NCI-H128 (cell line): Measurements from ENCODE around the gene METRNL.
"Not testable (repeated sequence)": the region's sequence is repeated elsewhere in the genome, so short reads cannot be mapped to it uniquely, and the experiment has no call there.

ENCODE experiments used
- DNase-seq: peaks from one replicate; lab custom pipeline; 2025; ENCODE audit not compliant: unreplicated experiment; lab: John Stamatoyannopoulos, UW

The METRNL gene

DNA sequence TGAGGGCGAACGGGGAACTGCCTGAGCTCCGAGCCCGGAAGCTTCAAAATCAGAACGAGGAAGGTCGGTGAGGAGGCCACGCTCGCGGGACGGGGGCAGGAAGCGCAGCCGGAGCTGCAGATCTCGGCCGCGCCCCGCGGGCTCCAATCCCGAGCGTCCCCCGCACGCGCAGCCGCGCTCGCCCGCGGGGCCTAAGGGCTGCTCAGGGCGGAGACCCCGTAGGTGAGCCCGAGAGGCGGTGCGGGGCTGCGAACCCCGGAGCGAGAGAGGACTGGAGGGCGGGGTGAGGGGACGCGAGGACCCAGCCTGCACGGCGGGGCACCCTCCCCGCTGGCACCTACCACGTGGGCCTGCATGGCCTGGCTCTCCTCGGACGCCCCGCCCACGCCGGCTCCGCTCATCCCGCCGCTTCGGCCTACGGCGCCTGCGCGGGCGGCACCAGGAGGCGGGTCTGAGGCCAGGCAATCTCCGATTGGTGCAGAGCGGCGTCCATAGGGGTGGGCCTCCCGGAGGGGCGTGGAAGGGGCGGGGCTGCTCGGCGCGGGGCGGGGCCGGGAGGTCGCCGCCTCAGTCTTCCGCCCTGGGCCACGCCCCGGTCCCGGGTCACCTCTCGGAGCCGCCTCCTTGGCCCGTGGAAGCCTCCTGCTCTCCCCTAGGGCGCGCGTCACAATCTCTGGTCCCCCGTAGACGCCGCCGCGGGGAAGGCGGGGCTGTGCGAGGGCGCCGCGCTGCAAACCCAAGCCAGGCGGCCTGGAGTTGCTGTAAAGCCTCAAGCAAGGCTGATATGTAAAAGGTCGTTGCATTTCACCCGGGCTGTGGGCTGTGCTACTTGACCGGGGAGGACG is 27.8 kb upstream of the METRNL start:
- DNase-seq, result peak; percentile 86

DNA sequence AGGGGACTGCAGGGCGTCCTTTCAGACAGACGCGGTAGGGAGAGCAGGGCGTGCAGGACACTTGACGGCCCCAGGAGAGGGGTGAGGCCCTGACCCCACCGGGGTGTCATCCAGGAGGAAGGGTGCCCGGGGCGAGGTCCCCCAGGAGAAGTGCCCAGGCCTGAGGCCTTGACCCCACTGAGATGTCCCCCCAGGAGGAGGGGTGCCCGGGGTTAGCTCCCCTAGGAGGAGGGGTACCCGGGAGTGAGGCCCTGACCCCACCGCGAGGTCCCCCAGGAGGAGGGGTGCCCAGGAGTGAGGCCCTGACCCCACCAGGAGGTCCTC is 27.2 kb upstream of the METRNL start:
- DNase-seq, result no peak

DNA sequence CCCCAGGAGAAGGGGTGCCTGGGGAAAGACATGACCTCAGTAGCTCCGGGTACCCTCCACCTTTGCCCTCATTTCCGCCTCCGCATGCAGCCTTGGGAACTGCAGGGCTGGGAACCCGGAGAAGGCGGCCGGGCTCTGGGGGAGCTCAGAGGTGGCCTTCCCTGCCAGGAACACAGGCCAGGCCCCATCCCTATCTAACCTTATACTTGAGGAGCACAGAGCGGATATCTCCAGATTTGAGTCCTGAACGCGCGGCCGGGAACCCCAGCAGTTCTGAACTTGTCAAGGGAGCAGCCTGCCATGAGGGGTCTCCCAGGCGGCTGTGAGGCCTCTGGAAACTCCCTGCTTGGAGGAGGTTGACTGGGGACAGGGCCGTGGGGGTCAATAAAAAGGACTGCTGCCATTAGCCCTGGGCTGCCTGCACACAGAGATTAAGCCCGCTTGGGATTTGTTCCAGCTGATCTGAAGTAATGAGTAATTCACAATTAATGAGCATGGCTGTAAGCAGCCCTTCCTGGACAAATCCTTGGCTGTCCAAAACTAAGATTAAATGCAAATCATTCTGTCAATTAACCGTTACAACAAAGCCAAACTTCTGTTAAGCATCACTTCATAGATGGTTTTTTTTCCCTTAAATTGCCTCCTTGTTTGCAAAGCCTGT is 26.3 kb upstream of the METRNL start:
- DNase-seq, result no peak

DNA sequence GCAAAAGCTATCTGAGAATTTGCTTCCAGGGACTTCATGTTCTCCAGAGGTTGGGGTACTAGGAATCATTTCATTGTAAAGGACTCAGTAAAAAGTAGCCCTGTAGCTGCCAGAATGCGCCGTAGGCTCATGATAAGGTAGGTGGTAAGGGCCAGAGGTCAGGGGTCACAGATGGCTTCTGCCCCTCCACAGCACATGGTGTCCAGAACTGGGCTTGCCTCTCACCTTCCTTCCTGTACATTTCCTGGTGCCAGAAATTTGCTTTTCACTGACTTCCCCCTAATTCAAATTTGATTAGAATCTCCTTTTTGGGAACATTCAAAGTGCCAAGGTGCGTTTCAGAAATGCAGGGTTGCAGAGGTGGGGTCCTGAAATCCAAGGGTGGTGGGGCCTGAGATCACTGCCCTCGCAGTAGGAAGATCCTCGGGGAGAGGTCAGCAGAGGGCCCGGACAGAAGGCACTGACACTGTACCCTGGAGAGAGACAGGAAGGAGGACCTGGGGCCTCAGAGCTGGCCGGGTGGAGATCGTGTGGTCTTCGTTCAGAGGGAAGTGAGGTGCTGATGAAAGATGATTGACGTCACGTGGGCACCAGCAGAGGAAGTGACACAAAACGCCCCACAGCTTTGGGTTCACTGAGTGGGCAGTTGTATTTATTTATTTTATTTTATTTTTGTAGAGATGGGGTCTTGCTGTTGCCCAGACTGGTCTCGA is 25.5 kb upstream of the METRNL start:
- DNase-seq, result no peak

DNA sequence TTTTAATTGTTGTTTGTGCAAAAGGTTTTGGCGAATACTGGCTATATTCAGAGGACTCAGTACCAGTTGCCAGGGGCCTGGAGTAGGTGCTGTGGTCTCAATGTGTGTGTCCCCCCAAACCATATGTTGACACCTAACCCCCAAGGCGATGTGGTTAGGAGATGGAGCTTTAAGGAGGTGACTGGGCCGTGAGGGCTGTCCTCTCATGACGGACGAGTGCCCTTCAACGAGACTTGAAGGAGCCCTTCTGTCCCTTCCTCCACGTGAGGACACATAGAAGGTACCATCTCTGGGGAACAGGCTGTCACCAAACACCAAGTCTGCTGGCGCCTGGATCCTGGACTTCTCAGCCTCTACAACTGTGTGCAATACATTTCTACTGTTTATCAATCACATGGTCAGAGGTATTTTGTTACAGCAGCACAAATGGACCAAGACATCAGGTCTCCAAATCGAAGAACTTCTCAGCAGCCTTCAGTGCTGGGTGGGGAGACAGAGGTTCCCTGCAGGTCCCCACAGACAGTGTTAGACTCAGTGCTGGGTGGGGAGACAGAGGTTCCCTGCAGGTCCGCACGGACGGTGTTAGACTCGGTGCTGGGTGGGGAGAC is 24.8 kb upstream of the METRNL start:
- no peak for DNase-seq

DNA sequence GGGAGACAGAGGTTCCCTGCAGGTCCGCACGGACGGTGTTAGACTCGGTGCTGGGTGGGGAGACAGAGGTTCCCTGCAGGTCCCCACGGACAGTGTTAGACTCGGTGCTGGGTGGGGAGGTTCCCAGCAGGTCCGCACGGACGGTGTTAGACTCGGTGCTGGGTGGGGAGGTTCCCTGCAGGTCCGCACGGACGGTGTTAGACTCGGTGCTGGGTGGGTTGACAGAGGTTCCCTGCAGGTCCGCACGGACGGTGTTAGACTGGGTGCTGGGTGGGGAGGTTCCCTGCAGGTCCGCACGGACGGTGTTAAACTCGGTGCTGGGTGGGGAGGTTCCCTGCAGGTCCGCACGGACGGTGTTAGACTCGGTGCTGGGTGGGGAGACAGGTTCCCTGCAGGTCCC is 24.2 kb upstream of the METRNL start:
- DNase-seq, result not testable (repeated sequence)

DNA sequence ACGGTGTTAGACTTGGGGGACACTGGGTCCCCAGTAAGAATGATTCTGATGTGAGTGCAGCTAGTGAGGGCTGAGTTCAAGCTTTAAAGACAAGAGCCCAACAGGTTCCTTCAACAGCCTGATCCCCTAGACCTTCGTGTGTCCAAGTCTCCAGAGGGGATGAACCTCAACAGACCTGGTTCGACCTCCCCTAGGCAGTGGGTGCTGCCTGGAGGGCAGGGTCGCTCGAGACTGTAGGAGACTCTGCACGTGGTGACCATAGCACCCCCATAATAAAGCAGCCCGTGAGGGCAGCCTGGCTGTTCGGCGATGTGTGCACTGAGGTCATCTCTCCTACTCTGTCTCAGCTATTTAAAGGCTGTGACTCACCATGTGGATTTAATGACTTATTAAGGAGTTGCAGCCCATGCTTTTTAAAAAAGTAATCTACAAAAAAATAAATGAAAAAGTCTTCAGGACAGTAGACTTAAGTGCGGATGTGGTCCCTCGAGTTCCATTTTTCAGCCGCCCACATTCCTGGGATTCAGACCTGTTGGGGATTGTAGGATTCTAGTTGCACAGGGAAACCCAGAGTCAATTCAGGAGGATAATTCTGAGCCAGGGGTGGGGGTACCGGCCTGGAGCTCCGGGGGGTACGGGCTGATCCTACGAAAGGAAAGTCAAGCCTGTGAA is 23.4 kb upstream of the METRNL start:
- no peak for DNase-seq

DNA sequence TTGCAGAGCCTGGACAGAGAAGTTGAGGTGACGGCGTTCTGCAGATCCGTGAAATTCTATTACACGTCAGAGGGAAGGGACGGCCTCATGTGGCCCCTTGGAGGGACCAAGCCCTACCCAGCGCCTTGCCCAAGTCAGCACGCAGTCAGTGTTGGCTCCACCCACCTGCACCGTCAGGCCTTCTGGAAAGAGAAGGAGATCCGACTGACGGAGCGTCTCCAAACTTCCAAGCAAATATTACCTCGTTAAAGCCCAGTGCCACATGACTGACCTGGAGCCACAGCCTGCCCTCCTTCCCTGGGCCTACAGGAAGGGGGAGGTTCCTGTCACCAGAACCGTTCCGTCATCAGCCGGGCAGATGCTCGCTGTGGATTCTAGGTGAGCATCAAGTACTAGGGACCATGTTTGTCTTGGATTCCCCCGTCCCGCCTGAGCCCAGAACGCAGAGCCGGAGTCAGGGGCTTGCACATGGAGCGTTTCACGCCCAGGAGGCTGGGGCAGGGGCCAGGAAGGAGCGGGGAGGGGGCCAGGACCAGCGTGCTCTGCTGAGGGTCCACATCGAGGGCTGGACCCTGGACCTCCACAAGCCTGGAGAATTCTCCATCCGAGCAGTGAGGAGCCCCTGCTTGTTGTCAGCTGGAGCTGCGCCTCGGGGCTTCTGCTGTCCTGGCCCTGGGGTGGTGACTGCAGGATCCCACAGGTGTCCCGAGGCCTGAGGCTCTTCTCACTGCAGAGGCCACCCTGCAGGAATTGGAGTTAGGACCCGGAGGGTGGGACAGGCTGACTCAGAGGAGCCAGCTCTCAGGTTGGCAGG is 22.6 kb upstream of the METRNL start:
- DNase-seq, result no peak

DNA sequence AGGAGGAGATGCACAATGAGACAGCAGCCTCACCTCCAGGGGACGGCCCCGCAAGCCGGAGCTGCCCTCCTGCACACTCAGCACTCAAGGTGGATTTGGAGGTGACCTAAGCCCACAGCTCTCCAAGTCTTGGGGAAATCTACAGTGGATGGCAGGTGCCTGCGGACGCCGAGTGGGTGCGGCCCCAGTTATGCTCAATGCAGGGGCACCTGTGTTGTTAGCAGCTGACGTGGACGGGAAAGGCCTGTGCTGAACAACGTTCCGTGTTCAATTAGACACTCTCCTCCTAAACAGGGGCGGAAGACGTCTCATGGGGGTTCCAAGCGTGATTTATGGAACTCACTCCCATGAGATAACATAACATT is 22.0 kb upstream of the METRNL start:
- no peak for DNase-seq

DNA sequence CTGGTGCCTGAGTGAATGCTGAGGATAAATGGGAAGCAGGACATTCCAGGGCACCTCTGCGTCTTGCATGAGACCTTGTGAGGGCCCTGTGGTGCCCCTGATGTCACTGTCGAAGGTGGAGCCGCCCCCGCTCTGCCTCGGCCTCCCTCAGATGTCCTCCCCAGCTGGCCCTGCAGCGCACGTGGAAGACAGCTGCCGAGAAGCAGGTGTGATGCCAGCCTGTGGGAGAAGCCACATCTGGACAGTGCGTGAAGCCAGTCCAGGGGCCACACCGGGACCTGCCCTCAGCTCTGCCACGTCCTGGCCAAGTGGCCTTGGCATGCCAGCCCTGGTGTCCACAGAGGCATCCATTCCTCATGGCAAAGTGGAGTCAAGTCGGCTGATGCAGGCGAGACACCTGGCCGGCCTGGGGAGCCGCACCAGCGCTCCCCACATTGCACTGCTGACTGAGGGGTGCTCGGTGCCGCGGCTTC is 21.6 kb upstream of the METRNL start:
- DNase-seq, result no peak

DNA sequence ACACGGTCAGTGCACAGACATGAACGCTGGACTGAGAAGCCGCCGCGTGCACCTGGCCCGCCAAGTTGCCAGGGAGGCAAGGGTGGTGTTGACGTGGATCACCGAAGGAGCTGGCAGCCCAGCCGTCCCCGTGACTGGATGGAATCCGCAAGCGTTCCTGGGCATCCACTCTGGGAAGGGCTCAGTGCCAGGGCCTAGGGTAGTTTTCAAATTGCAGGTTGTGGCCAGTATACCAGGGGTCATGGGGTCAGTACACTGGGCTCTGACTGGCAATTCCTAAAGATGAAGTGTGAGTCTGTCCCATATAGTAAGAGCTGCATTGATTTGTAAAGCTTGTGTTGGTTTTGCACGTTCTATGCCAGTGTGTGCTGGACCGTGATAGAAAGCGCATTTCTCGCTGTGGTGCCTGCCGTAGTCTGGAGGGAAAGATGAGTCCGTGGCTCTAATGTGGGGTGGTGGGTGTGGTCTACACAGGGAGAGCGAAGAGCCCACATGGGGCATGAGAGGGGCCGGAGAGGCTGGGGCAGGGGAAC is 21.1 kb upstream of the METRNL start:
- DNase-seq, result no peak

DNA sequence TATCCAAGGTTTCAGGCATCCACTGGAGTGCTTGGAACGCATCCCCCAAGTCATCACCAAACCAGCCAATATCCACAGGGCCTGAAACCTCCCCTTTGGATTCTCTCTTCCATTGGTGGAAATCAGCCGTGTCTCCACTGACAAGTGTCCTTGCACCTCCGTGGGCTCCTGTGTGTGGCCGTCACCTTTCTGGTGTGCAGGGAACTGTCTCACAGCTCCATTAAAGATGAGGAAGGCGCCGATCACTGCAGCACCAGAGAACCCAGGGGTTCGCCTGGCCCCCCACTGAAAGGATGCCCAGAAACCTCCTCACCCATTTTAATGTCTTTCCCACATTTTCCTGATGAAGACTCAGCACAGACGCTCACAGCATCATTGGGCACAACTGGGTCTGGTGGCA is 17.8 kb upstream of the METRNL start:
- DNase-seq, result no peak

DNA sequence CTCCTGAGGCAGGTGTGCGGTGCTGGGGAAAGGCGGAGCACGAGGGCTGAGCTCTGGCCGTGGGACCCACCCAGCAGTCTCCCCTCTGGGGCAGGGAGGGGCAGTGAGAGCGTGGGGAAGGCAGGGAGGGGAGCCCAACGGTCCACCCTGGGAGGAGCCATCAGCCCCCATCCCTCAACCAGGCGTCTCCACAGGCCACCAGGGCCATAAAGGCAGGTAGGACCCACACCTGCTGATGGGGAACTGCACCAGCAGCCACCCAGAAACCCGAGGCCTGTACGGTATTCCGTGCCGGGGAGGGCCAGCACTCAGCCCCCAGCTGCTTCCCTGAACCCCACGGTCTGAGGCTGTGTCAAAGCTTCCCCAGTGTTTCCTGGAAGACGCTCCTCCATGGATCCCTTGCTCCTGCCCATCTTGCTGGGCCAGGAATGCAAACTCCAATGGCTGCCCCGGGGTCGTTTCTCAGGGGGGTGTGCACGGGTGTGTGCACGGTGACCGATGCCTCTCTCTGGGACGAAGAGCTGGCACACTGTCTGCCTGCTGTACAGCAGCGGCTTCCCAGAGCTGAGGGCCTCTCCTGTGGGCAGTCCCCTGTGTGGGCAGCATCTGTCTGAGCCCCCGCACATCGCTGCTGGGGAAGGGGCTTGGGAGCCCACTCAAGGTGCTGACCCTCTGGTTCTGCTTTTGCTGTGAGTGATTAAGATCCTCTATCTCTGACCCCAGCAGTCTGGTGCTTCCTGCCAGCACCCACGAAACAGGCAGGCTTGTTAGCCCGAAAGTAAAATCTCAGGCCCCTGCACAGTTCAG is 17.2 kb upstream of the METRNL start:
- DNase-seq, result no peak

DNA sequence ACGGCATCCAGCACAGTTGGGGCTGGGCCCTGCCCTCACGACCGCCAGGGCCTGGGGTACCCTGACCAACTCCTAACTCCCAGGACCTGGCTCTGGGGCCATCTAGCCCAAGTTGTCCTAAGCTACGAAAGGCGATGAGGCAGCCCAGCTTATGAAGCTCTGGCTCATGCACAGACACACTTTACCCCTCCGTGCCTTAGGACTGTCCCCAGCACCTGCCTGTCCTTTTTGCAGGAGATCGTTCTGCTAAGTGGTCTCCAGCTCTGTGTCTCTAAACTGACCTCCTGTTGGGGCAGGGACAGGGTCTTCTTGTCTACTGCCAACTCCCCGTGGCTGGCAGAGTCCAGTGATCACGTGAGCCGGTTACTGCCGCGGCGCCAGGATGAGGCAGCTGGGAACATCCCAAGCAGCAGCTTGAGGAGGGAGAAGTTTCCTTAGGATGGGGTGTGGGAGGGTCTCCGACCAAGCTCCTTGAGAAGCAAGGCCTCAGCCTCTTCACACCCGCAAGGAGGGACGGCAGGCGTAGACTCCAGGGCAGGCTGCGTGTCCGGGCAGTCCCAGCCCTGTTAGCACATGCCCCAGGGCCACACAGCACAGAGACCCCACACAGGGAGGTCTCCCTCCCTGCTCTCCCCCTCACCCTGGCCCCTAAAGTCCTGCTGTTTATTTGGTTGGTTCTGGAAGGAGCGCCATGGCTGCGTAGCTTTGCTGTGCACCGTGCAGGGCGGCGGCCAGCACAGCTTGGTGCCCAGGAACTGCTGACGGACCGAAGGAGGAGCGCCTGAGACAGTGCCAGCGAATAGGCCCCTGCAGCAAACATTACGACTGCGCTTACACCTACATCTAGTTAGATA is 16.4 kb upstream of the METRNL start:
- no peak for DNase-seq

DNA sequence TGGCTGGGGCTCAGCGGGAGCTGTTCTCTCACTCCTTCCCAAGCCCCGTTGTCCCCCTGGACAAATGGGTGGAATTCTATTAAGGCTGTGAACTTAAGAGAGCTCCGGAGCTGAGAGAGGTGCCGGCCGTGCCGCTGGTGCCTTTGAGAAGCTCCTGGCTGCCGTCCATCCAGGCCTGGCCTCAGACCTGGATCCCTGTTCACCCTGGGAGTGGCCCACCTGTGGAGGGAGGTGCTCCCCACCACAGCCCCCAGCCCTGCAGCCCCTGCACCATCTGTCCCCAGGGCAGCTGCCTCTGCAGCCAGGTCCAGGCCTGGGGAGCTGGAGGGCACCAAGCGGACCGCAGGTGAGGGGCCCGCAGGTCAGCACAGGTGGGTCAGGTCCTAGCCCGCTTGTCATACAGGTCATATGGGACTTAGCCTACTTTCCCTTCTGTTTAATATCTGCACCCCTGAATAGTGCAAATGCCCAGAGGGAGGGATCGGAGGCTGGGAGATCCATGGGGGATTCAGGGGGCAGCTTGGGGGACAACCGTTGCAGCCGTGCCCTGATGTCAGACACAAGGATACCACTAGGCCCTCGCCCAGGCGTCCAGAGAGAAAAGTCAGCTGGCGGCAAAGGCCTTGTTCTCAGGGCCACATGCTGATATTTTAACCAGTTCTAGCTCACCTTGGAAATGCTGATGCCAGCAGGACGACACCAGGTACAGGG is 15.2 kb upstream of the METRNL start:
- no peak for DNase-seq

DNA sequence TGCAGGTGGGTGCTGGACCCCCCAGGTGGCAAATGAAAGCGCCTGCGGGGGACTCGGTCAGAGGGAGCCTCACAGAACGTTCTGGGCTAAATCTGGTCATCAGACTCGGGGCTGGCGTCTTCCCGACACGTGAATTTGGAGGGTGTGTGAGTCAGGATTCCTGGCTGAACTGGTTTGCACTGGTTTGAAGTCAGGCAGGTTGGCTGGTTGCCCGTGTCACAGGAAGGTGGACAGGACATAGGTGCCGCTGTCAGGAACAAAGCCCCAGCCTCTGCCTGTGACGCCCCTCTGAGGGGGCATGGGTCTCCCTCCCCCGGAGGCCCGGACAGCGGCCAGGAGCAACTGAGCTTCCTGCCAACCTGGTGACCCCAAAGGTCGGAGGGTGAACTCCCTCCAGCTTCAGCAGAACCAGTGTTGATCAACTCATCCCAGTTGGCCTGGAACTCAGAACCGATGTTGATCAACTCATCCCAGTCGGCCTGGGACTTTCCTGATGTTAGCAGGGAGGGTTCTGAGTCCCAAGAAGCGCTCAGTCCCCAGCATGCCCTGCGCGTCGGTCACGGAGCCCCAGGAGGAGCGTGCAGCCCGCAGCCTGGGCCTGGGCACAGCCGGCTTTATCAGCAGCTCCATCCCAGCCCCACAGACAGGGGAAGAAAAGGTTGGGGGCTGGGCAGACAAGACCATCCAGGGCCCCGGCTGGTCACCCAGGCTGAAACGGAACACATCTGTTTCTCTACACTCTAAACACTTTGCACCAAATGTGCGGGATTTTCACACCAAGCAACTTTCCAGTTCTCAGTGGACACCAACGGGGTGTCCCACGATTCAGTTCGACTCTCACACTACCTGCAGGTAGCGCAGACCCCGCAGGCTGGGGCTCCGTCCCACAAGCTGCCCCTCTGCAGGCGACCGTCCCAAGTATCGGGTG is 14.4 kb upstream of the METRNL start:
- no peak for DNase-seq
